HEK293 (cell line): ENCODE data around the gene SYNPO.

ENCODE experiments used
- CTCF ChIA-PET: fragments of 350-600 bp; formaldehyde crosslinking; extraction: SDS; loops from one replicate; lab custom pipeline; 2021; ENCODE audit warnings: antibody characterized with exemption; lab: Yijun Ruan, JAX
- POLR2A ChIA-PET: fragments of 300-600 bp; formaldehyde crosslinking; extraction: SDS; loops from one replicate; lab custom pipeline; 2020; ENCODE audit warnings: antibody characterized with exemption, inconsistent platforms; lab: Yijun Ruan, JAX
- H3K27ac ChIP-seq: fragments of 200-500 bp; sonication (Bioruptor generic); 2 replicates; pipeline ENCODE4 v1.5.1; 2014; ENCODE audit warnings: low read depth, low read length, control low read depth, inconsistent platforms; ENCODE audit errors: extremely low read depth
- H3K36me3 ChIP-seq, 2 experiments: fragments of 200-500 bp in 1 of 2; sonication (Bioruptor generic) in 1 of 2; 1 replicate in 1 of 2; 2 replicates in 1 of 2; pipeline ENCODE4 v1.5.1; 2014 to 2017; ENCODE audit warnings: inconsistent platforms in 2 of 2, low read length in 2 of 2; ENCODE audit not compliant: control insufficient read depth in 2 of 2, insufficient read depth in 1 of 2
- H3K4me1 ChIP-seq: fragments of 200-500 bp; sonication (Bioruptor generic); 2 replicates; pipeline ENCODE4 v1.5.1; 2014; ENCODE audit warnings: mild to moderate bottlenecking, low read length, inconsistent platforms; ENCODE audit not compliant: control insufficient read depth, insufficient read depth
- H3K4me3 ChIP-seq: 2 replicates; pipeline ENCODE4 v1.5.1; 2011; ENCODE audit warnings: low read depth, mild to moderate bottlenecking, control low read depth, low read length, moderate library complexity
- H3K9me3 ChIP-seq: fragments of 200-500 bp; sonication (Bioruptor generic); 2 replicates; pipeline ENCODE4 v1.5.1; 2014; ENCODE audit warnings: low read depth, low read length, inconsistent platforms; ENCODE audit not compliant: control insufficient read depth, insufficient read depth
- GLIS1 ChIP-seq: fragments of 450-650 bp; formaldehyde crosslinking; IDR thresholded peaks from 2 replicates; pipeline ENCODE4 v1.5.1; 2016; ENCODE audit warnings: missing biosample characterization, missing genetic modification characterization
- RBAK ChIP-seq: fragments of 450-650 bp; formaldehyde crosslinking; IDR thresholded peaks from 2 replicates; pipeline ENCODE4 v1.5.1; 2016; ENCODE audit warnings: missing biosample characterization, missing genetic modification characterization
- SETDB1 ChIP-seq: IDR thresholded peaks from one replicate; pipeline ENCODE4 v1.6.1; 2017; ENCODE audit warnings: mild to moderate bottlenecking, low read length, moderate library complexity, mixed read lengths; ENCODE audit not compliant: insufficient read length
- TSHZ1 ChIP-seq: fragments of 450-650 bp; formaldehyde crosslinking; IDR thresholded peaks from 2 replicates; pipeline ENCODE4 v1.5.1; 2016; ENCODE audit warnings: missing biosample characterization, missing genetic modification characterization, borderline replicate concordance
- WT1 ChIP-seq: fragments of 450-650 bp; formaldehyde crosslinking; IDR thresholded peaks from 2 replicates; pipeline ENCODE4 v1.5.1; 2016; ENCODE audit warnings: missing biosample characterization, missing genetic modification characterization
- ZBTB17 ChIP-seq: fragments of 450-650 bp; formaldehyde crosslinking; IDR thresholded peaks from 2 replicates; pipeline ENCODE4 v1.5.1; 2016; ENCODE audit warnings: missing biosample characterization, missing genetic modification characterization
- ZEB2 ChIP-seq: fragments of 450-650 bp; formaldehyde crosslinking; IDR thresholded peaks from 2 replicates; pipeline ENCODE4 v1.5.1; 2016; ENCODE audit warnings: missing biosample characterization, missing genetic modification characterization
- ZNF202 ChIP-seq: fragments of 450-650 bp; formaldehyde crosslinking; IDR thresholded peaks from 2 replicates; pipeline ENCODE4 v1.5.1; 2016; ENCODE audit warnings: missing biosample characterization, missing genetic modification characterization, borderline replicate concordance
- ZNF239 ChIP-seq: fragments of 450-650 bp; formaldehyde crosslinking; IDR thresholded peaks from 2 replicates; pipeline ENCODE4 v1.5.1; 2016; ENCODE audit warnings: missing biosample characterization, missing genetic modification characterization
- ZNF280C ChIP-seq: fragments of 450-650 bp; formaldehyde crosslinking; IDR thresholded peaks from 2 replicates; pipeline ENCODE4 v1.5.1; 2016; ENCODE audit warnings: missing biosample characterization, missing genetic modification characterization
- ZNF302 ChIP-seq: fragments of 450-650 bp; formaldehyde crosslinking; IDR thresholded peaks from 2 replicates; pipeline ENCODE4 v1.5.1; 2016; ENCODE audit warnings: missing biosample characterization, missing genetic modification characterization, low read depth
- ZNF48 ChIP-seq: fragments of 450-650 bp; formaldehyde crosslinking; IDR thresholded peaks from 2 replicates; pipeline ENCODE4 v1.5.1; 2016; ENCODE audit warnings: missing biosample characterization, missing genetic modification characterization
- ZNF518A ChIP-seq: fragments of 450-650 bp; formaldehyde crosslinking; conservative IDR thresholded peaks from 2 replicates; pipeline ENCODE4 v1.5.1; 2016; ENCODE audit warnings: low read depth, missing biosample characterization, missing genetic modification characterization
- ZNF548 ChIP-seq: fragments of 450-650 bp; formaldehyde crosslinking; IDR thresholded peaks from 2 replicates; pipeline ENCODE4 v1.5.1; 2016; ENCODE audit warnings: missing biosample characterization, missing genetic modification characterization
- ZNF555 ChIP-seq: fragments of 450-650 bp; formaldehyde crosslinking; conservative IDR thresholded peaks from 2 replicates; pipeline ENCODE4 v1.5.1; 2017; ENCODE audit warnings: missing biosample characterization, mild to moderate bottlenecking, missing genetic modification characterization, inconsistent platforms
- ZNF585B ChIP-seq: fragments of 450-650 bp; formaldehyde crosslinking; IDR thresholded peaks from 2 replicates; pipeline ENCODE4 v1.5.1; 2016; ENCODE audit warnings: missing biosample characterization, missing genetic modification characterization
- ZNF596 ChIP-seq: fragments of 450-650 bp; IDR thresholded peaks from 2 replicates; pipeline ENCODE4 v1.5.0; 2018; ENCODE audit warnings: missing biosample characterization, mild to moderate bottlenecking, missing genetic modification characterization, moderate library complexity
- ZNF747 ChIP-seq: fragments of 450-650 bp; formaldehyde crosslinking; IDR thresholded peaks from 2 replicates; pipeline ENCODE4 v1.5.1; 2016; ENCODE audit warnings: missing biosample characterization, missing genetic modification characterization
- ZNF777 ChIP-seq: fragments of 450-650 bp; formaldehyde crosslinking; IDR thresholded peaks from 2 replicates; pipeline ENCODE4 v1.5.1; 2017; ENCODE audit warnings: missing biosample characterization, missing genetic modification characterization, borderline replicate concordance
- ZNF843 ChIP-seq: fragments of 450-650 bp; formaldehyde crosslinking; IDR thresholded peaks from 2 replicates; pipeline ENCODE4 v1.5.1; 2016; ENCODE audit warnings: missing biosample characterization, missing genetic modification characterization
- ZSCAN18 ChIP-seq: fragments of 450-650 bp; formaldehyde crosslinking; IDR thresholded peaks from 2 replicates; pipeline ENCODE4 v1.5.1; 2016; ENCODE audit warnings: missing biosample characterization, missing genetic modification characterization

Gene SYNPO

GRCh38 chr5:150648294-150649107, 8.0 kb downstream of the SYNPO start:
- Histone ChIP-seq H3K4me1 (peaks cover 9% of the 10 kb centered on the region), H3K4me3 (no peak overlapping the region), H3K36me3 (no peaks in the 10 kb centered on the region), H3K27ac (no peak overlapping the region), H3K9me3 (no peaks in the 10 kb centered on the region)
- CTCF ChIA-PET, result interaction anchor here (0.6 kb wide), 1 partner anchor 19 kb away, joined by 4 read pairs; no protein-coding TSS in a partner anchor
- TF ChIP-seq ZNF843 (tag by site-specific recombination) (no peak), GLIS1 (tag by site-specific recombination) (no peak), ZNF280C (tag by site-specific recombination) (no peak), ZNF596 (tag by site-specific recombination) (no peak), ZNF585B (tag by site-specific recombination) (no peak), ZSCAN18 (tag by site-specific recombination) (no peak), ZNF202 (no peak), ZNF777 (no peak), TSHZ1 (tag by site-specific recombination) (no peak), ZNF548 (tag by site-specific recombination) (no peak), ZNF48 (tag by site-specific recombination) (no peak), ZNF555 (tag by site-specific recombination) (no peak)
- POLR2A ChIA-PET, result no interaction called here

GRCh38 chr5:150649108-150650020, 8.9 kb downstream of the SYNPO start:
- no peak overlapping the region for H3K27ac ChIP-seq
- ChIA-PET CTCF (interaction anchor here (9.2 kb wide), 1 partner anchor 89 kb away, joined by 161 read pairs; no protein-coding TSS in a partner anchor), POLR2A (interaction anchor here (1.4 kb wide), 1 partner anchor 10 kb away, joined by 3 read pairs; no protein-coding TSS in a partner anchor)
- peaks cover 9% of the 10 kb centered on the region for H3K4me1 ChIP-seq
- no peak overlapping the region for H3K4me3 ChIP-seq
- no peaks in the 10 kb centered on the region for H3K9me3 ChIP-seq
- H3K36me3 ChIP-seq, result no peaks in the 10 kb centered on the region
- TF ChIP-seq ZNF518A (tag by site-specific recombination), result no peak
- no peak for TF ChIP-seq SETDB1
- TF ChIP-seq ZNF239 (tag by site-specific recombination), result no peak
- TF ChIP-seq RBAK (tag by site-specific recombination), result no peak
- no peak for TF ChIP-seq ZNF302 (tag by site-specific recombination)
- no peak for TF ChIP-seq ZNF747 (tag by site-specific recombination)
- TF ChIP-seq WT1 (tag by site-specific recombination), result no peak
- no peak for TF ChIP-seq ZBTB17 (tag by site-specific recombination)
- no peak for TF ChIP-seq ZEB2 (tag by site-specific recombination)
